ENCODE data around the gene HOGA1. TPM values are rescaled to one million over a fixed set of nuclear protein-coding genes. Genes with fewer than 3 reads are reported as not detected.

HOGA1 gene
- total and polyA plus RNA-seq, 3 experiments from 2014 or later: not detected

GRCh38 chr10:97599272-97599619 is 15.1 kb downstream of the HOGA1 start:
- H3K27ac Mint-ChIP-seq: peak overlapping the region in 1 of 8 donors; percentile 27
- ChIA-PET CTCF (no interaction called here), POLR2A (no interaction called here)
- Histone ChIP-seq H3K4me3 (ENCODE audit: low read length) (no peak overlapping the region), H3K4me1 (ENCODE audit: insufficient read depth, low read length) (no peaks in the 10 kb centered on the region), H3K36me3 (ENCODE audit: insufficient read depth, low read length) (no peaks in the 10 kb centered on the region), H3K27me3 (ENCODE audit: insufficient read depth, low read length, poor library complexity, severe bottlenecking) (no peaks in the 10 kb centered on the region), H3K9me3 (ENCODE audit: low read length) (no peaks in the 10 kb centered on the region), H3K27ac (ENCODE audit: low read depth, low read length) (no peak overlapping the region)
- H3K27me3 Mint-ChIP-seq: no peaks in the 10 kb centered on the region
- no peaks in the 10 kb centered on the region for H3K9me3 Mint-ChIP-seq
- no peaks in the 10 kb centered on the region for H3K36me3 Mint-ChIP-seq
- H3K4me3 Mint-ChIP-seq: no peak overlapping the region
- DNase-seq: no peak
- H3K4me1 Mint-ChIP-seq: no peaks in the 10 kb centered on the region

DNA sequence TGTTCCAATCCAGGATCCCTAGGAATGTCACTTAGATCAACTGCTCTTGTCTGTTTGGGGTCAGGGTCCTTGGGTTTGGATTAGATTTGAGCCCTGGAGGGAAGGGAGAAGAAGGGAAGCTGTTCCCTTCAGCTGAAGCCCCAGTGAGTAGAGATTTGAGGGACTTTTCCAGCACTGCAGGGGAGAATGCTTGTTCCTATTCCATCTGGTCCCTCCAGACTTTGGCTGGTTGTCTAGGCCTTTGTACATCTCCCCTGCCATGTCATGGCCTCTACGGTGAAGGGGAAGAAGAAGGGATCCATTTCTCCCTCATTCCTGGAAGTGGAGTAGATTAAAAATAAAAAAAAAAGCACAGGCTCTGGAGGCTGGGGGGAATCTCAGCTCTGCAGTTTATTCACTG is 16.4 kb downstream of the HOGA1 start:
- Histone ChIP-seq H3K4me1 (ENCODE audit: insufficient read depth, low read length) (no peaks in the 10 kb centered on the region), H3K9me3 (ENCODE audit: low read length) (no peaks in the 10 kb centered on the region), H3K36me3 (ENCODE audit: insufficient read depth, low read length) (no peaks in the 10 kb centered on the region), H3K4me3 (ENCODE audit: low read length) (no peak overlapping the region), H3K27me3 (ENCODE audit: insufficient read depth, low read length, poor library complexity, severe bottlenecking) (no peaks in the 10 kb centered on the region), H3K27ac (ENCODE audit: low read depth, low read length) (no peak overlapping the region)
- DNase-seq: no peak
- Mint-ChIP-seq H3K27ac (no peak overlapping the region), H3K36me3 (no peaks in the 10 kb centered on the region), H3K4me3 (no peak overlapping the region), H3K27me3 (peaks cover 0 to 1% of the 10 kb centered on the region in 2 donors), H3K4me1 (no peaks in the 10 kb centered on the region), H3K9me3 (no peaks in the 10 kb centered on the region)
- CTCF ChIA-PET: interaction anchor here (1.3 kb wide), 1 partner anchor 10 kb away, joined by 3 read pairs; no protein-coding TSS in a partner anchor
- POLR2A ChIA-PET: no interaction called here

- Mint-ChIP-seq H3K27me3 (peaks cover 0 to 4% of the 10 kb centered on the region in 2 donors), H3K27ac (no peak overlapping the region), H3K4me3 (no peak overlapping the region), H3K36me3 (no peaks in the 10 kb centered on the region), H3K9me3 (no peaks in the 10 kb centered on the region), H3K4me1 (no peaks in the 10 kb centered on the region)
- Histone ChIP-seq H3K4me3 (ENCODE audit: low read length) (no peak overlapping the region), H3K4me1 (ENCODE audit: insufficient read depth, low read length) (no peaks in the 10 kb centered on the region), H3K9me3 (ENCODE audit: low read length) (no peaks in the 10 kb centered on the region), H3K36me3 (ENCODE audit: insufficient read depth, low read length) (no peaks in the 10 kb centered on the region), H3K27me3 (ENCODE audit: insufficient read depth, low read length, poor library complexity, severe bottlenecking) (no peaks in the 10 kb centered on the region), H3K27ac (ENCODE audit: low read depth, low read length) (no peak overlapping the region)
- no peak for DNase-seq
- ChIA-PET POLR2A (no interaction called here), CTCF (interaction anchor here (1.3 kb wide), 1 partner anchor 11 kb away, joined by 3 read pairs; no protein-coding TSS in a partner anchor)
Observed at GRCh38 chr10:97601268-97602215, 17.4 kb downstream of the HOGA1 start.

DNA sequence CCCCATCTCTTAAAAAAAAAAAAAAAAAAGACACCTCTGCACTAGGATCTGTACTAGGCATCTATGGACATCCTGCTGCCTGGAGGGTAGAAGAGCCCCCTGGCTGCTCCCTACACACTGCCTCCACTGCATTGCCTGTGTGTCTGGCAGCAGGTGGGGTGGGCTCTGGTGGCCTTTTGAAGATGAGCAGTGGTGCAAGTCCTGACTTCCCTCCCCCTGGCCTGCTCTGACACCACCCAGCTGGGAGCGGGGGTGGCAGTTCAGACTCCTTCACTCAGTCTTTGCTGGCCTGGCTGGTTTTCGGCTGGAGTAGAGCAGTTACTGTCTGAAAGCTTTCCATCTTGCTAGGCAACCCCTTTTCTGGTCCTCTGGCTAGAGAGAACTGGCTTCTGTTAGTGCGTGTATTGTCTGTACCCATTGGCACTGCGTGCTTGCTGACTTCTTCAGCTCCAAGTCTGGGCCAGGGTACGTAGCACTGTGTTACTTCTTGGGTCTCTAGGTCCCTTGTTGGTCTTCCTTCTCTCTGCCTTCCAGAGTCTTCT is 23.0 kb downstream of the HOGA1 start:
- no peak overlapping the region for H3K27ac Mint-ChIP-seq
- H3K36me3 Mint-ChIP-seq: no peaks in the 10 kb centered on the region
- no peaks in the 10 kb centered on the region for H3K27me3 ChIP-seq (ENCODE audit: insufficient read depth, low read length, poor library complexity, severe bottlenecking)
- DNase-seq: no peak
- H3K36me3 ChIP-seq (ENCODE audit: insufficient read depth, low read length): no peaks in the 10 kb centered on the region
- H3K27me3 Mint-ChIP-seq: peaks cover 2 to 4% of the 10 kb centered on the region in 2 donors
- H3K4me3 ChIP-seq (ENCODE audit: low read length): no peak overlapping the region
- H3K4me3 Mint-ChIP-seq: no peak overlapping the region
- no peak overlapping the region for H3K27ac ChIP-seq (ENCODE audit: low read depth, low read length)
- ChIA-PET CTCF (no interaction called here), POLR2A (no interaction called here)
- no peaks in the 10 kb centered on the region for H3K9me3 ChIP-seq (ENCODE audit: low read length)
- H3K4me1 ChIP-seq (ENCODE audit: insufficient read depth, low read length): no peaks in the 10 kb centered on the region
- H3K9me3 Mint-ChIP-seq: no peaks in the 10 kb centered on the region
- H3K4me1 Mint-ChIP-seq: no peaks in the 10 kb centered on the region

DNA sequence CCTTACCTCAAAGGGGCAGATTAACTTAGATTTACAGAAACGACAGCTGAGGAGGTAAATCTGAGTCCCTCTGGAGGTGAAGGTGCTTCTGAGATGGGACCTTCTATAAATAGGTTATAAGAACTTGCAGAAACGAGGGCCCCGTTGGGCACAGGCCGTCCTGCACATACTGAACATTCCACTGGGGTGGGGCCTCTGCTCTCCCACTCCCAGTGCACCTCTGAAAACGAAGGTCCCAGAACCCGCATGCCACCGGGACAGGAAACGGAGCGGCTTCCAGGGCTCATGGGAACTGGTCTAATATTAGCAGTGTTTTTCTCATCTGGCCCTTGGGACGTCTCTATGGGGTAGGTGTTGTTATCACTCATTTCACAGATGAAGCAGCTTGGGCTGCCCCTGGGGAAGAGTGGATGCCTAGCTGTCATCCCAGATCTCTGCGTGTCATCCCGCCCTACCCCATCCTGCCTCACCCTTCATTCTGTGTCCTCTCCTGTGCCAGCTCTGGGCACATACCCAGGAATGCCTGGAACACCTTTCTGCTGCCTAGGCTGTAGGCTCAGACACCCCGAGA is 24.9 kb downstream of the HOGA1 start:
- CTCF ChIA-PET: no interaction called here

DNA sequence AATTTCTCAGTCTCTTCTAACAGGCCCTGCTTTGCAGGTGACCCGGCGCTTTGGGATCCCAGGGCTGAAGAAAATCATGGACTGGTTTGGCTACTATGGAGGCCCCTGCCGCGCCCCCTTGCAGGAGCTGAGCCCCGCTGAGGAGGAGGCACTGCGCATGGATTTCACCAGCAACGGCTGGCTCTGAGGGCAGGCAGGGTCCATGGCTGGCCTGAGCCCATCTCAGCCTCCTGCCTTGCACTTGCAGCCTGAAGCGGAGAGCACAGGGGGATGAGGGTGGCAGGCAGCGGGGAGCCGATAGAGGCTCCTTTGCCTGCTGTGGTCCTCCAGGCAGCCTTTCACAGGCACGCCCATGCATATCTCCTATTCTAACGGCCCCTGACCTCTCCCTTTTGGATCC is 27.3 kb downstream of the HOGA1 start:
- H3K9me3 Mint-ChIP-seq: no peaks in the 10 kb centered on the region
- POLR2A ChIA-PET: no interaction called here
- no peak overlapping the region for H3K4me3 Mint-ChIP-seq
- Histone ChIP-seq H3K4me3 (ENCODE audit: low read length) (no peak overlapping the region), H3K4me1 (ENCODE audit: insufficient read depth, low read length) (no peaks in the 10 kb centered on the region), H3K27me3 (ENCODE audit: insufficient read depth, low read length, poor library complexity, severe bottlenecking) (no peaks in the 10 kb centered on the region), H3K36me3 (ENCODE audit: insufficient read depth, low read length) (no peaks in the 10 kb centered on the region), H3K9me3 (ENCODE audit: low read length) (no peaks in the 10 kb centered on the region), H3K27ac (ENCODE audit: low read depth, low read length) (no peak overlapping the region)
- no peak overlapping the region for H3K27ac Mint-ChIP-seq
- H3K36me3 Mint-ChIP-seq: no peaks in the 10 kb centered on the region
- no peaks in the 10 kb centered on the region for H3K4me1 Mint-ChIP-seq
- peaks cover 0 to 2% of the 10 kb centered on the region in 2 donors for H3K27me3 Mint-ChIP-seq
- no peak for DNase-seq
- CTCF ChIA-PET: no interaction called here

More for the DNA sequence above, 24.9 kb downstream of the HOGA1 start:
- H3K27me3 ChIP-seq (ENCODE audit: insufficient read depth, low read length, poor library complexity, severe bottlenecking): no peaks in the 10 kb centered on the region
- Mint-ChIP-seq H3K9me3 (no peaks in the 10 kb centered on the region), H3K4me3 (no peak overlapping the region), H3K36me3 (no peaks in the 10 kb centered on the region), H3K27me3 (peaks cover 2 to 4% of the 10 kb centered on the region in 2 donors), H3K27ac (no peak overlapping the region), H3K4me1 (no peaks in the 10 kb centered on the region)
- POLR2A ChIA-PET: no interaction called here
- H3K4me3 ChIP-seq (ENCODE audit: low read length): no peak overlapping the region
- no peaks in the 10 kb centered on the region for H3K9me3 ChIP-seq (ENCODE audit: low read length)
- H3K4me1 ChIP-seq (ENCODE audit: insufficient read depth, low read length): no peaks in the 10 kb centered on the region
- no peak overlapping the region for H3K27ac ChIP-seq (ENCODE audit: low read depth, low read length)
- H3K36me3 ChIP-seq (ENCODE audit: insufficient read depth, low read length): no peaks in the 10 kb centered on the region
- no peak for DNase-seq

DNA sequence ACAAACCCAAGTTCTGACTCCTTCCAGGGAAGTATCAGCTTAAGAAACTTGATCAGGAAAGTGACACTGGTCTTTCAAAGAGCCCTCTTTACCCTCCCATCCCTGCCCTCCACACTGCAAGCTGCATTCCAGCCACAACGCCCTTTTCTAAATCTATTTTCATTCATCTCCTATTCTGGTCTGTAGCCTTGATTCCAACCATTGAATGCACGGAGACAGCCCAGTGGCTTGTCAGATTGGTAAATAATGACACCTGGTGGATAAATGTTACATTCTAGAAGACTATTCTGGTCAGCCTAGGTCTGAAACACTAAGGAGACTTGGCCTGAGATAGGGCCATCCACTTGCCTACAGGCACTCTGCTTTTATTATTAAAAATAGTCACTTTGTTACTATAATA is 28.2 kb downstream of the HOGA1 start:
- Mint-ChIP-seq H3K36me3 (no peaks in the 10 kb centered on the region), H3K27ac (no peak overlapping the region), H3K9me3 (no peaks in the 10 kb centered on the region), H3K27me3 (peaks cover 0 to 2% of the 10 kb centered on the region in 2 donors), H3K4me1 (no peaks in the 10 kb centered on the region), H3K4me3 (no peak overlapping the region)
- Histone ChIP-seq H3K4me3 (ENCODE audit: low read length) (no peak overlapping the region), H3K4me1 (ENCODE audit: insufficient read depth, low read length) (no peaks in the 10 kb centered on the region), H3K27me3 (ENCODE audit: insufficient read depth, low read length, poor library complexity, severe bottlenecking) (no peaks in the 10 kb centered on the region), H3K9me3 (ENCODE audit: low read length) (no peaks in the 10 kb centered on the region), H3K36me3 (ENCODE audit: insufficient read depth, low read length) (no peaks in the 10 kb centered on the region), H3K27ac (ENCODE audit: low read depth, low read length) (no peak overlapping the region)
- POLR2A ChIA-PET: no interaction called here
- CTCF ChIA-PET: interaction anchor here (1.1 kb wide), 1 partner anchor 215 kb away, joined by 3 read pairs; no protein-coding TSS in a partner anchor
- DNase-seq: no peak

GRCh38 chr10:97618285-97618684 is 34.1 kb downstream of the HOGA1 start:
- no peaks in the 10 kb centered on the region for H3K27me3 Mint-ChIP-seq
- CTCF ChIA-PET: no interaction called here
- no peak for DNase-seq
- Histone ChIP-seq H3K27me3 (ENCODE audit: insufficient read depth, low read length, poor library complexity, severe bottlenecking) (no peaks in the 10 kb centered on the region), H3K9me3 (ENCODE audit: low read length) (no peaks in the 10 kb centered on the region), H3K4me3 (ENCODE audit: low read length) (no peak overlapping the region), H3K4me1 (ENCODE audit: insufficient read depth, low read length) (no peaks in the 10 kb centered on the region), H3K27ac (ENCODE audit: low read depth, low read length) (no peak overlapping the region), H3K36me3 (ENCODE audit: insufficient read depth, low read length) (no peaks in the 10 kb centered on the region)
- peak overlapping the region in 1 of 8 donors; percentile 82 for H3K27ac Mint-ChIP-seq
- H3K9me3 Mint-ChIP-seq: no peaks in the 10 kb centered on the region
- H3K4me3 Mint-ChIP-seq: no peak overlapping the region
- no peaks in the 10 kb centered on the region for H3K36me3 Mint-ChIP-seq
- H3K4me1 Mint-ChIP-seq: no peaks in the 10 kb centered on the region
- POLR2A ChIA-PET: no interaction called here
